GM19351 (cell line): Measurements from ENCODE around the gene TNNI3K.

Experiments
- ATAC-seq: cut with Tn5 transposase; IDR thresholded peaks from one replicate; pipeline ENCODE4 v1.9.1; 2021; ENCODE audit warnings: mild to moderate bottlenecking, moderate library complexity; ENCODE audit not compliant: unreplicated experiment

The TNNI3K gene

DNA sequence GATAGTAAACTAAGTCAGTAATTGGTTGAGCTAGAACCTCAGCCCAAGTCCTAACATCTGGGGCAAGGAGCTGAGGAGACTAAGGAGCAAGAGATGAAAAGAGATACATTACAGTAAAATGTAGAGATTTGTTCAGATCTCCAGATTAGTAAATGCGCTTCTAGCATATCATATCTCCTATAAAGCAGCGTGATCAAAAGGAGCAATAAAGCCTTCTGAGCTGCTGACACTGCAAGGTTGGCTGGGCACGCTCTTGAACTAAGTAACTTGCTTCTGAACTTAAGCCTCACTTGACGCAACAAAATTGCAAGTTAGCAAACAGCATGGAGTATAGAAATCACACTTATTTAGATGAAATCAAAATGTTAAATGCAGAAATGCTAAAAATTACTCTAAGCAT lies 196.3 kb downstream of the TNNI3K start:
- no peak for ATAC-seq

DNA sequence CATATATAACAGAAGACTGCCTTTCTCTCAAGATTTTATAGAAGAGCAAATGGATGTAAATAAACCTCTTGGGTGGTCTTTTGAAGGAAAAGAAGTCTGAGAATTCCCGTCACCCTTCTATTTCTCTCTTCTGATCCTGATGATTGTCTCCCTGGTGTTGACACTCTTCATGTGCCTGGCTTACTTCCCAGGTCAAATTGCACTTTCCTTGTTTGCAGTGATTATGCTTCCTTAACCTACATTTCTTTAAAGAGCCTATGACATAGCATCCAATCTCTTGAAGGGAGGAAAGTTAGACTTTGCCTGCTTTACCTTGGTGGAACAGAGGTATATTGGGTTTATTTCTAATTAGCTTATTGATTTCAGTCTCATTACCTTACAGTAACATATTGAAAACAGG lies 197.1 kb downstream of the TNNI3K start:
- no peak for ATAC-seq

DNA sequence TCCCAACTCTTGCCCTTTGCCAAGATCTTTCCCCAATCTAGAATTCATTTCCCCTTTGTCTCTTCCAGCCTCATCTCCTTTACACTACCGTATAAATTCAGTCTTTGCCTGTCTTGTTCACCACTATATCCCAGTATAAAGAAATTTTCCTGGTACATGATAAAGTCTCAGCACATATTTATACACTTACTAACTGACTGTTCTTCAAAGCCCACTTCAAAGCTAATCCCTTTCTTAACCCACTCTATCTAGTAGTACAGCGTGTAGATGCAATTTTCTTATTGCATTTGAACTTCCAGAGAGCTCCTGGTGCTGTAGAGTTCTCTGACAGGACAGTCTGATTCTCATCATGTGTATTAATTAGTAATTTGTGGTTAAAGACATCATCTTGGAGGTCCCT lies 199.1 kb downstream of the TNNI3K start:
- ATAC-seq, result no peak

DNA sequence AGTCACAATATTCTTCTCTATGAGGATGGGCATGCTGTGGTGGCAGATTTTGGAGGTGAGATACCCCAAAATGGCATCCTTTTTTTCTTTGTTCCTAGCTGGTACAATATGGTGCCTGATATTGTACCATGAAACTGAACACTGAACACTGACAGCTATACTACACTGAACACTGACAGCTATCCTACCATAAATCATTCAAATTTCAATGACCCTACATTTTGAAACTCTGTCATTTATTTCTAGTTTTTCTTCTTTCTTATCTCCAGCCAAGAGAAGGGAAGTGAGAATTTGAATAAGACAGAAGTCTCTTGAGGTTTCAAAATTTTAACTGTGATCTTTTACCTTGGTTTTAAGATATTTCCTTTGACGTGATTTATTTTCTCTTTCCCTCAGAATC lies 200.9 kb downstream of the TNNI3K start:
- no peak for ATAC-seq

DNA sequence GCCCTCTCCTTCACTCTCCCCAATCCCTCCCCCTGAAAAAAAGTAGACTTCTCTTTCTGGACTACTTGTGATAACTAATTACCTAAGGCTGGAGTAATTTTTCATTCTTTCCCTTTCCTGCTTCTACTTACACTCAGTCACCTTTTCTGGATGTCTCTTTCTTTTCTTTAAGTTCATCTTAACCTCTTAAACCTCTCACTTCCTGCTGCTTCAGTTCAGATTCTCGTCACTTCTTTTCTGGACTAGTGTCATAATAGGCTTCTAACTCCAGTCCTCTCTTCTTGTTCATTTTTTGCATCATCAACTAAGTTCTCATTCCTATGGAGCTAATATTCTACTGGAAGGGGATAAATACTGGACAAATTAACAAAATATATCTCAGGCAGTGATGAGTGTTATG lies 201.8 kb downstream of the TNNI3K start:
- no peak for ATAC-seq

DNA sequence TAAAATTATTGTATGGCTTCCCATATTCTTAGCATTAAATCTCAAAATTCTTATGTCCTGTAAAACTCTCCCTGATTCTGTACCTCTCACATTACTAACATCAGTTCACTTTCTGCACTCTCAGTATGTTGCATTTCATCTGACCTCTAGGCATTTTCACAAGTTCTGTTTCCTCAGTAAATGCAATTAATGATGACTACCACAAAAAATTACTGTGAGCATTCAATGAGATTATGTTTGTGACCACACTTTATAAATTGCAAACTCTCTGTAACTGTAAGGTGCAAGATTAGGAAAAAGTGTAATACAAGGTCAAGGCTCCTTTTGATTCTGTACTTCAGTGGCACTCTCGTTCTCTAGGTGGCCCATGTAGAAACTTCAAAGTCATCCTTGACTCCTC lies 216.8 kb downstream of the TNNI3K start:
- no peak for ATAC-seq

DNA sequence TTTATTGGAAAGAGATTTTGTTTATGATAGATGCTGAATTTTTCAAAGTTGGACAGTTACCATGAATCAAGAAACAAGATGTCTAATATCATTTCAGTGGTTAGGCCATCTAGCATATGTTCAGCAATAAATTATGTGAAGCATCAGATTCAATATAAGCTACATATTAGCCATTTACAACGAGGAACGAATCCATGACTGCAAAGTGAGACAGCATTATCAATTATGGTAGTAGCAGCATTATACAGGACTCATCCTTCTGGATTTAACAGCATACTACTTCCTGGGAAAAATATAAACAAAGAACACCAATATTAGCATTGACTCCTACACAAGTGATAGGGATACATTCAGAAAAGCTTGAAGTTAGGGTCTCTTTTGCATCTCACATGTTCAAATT lies 218.1 kb downstream of the TNNI3K start:
- ATAC-seq, result no peak

DNA sequence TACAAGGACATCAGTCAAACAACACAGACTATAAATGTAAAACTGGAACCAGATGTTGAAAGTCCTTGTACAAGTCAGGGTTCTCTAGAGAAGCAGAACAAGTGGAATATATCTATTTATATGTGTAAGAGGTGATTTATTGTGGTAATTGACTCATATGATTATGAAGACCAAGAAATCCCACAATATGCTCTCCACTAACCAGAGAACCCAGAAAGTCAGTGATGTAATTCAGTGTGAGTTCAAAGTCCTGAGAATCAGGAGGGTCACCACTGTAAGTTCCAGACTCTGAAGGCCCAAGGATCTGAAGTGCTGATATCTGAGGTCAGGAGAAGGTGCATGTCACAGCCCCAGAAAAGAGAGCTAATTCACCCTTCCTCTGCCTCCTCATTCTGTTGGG lies 220.2 kb downstream of the TNNI3K start:
- ATAC-seq, result no peak

DNA sequence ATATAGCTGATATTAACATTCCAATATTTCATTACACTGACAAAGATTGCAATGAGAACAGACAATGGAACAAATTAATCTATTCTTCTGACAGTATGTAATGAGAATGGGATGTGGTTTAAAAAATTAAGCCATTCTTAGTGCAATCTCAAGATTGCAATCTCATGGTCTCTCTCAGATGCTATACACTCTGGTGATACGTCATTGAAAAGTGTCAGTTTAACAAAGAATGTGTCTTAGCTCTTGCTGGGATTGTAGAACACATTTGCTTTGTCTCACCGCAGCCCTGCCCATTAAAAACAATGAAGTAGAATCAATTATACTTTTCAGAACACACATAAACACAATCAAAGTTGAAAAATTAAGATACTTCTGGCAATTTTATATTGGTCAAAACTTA lies 222.1 kb downstream of the TNNI3K start:
- ATAC-seq, result no peak

DNA sequence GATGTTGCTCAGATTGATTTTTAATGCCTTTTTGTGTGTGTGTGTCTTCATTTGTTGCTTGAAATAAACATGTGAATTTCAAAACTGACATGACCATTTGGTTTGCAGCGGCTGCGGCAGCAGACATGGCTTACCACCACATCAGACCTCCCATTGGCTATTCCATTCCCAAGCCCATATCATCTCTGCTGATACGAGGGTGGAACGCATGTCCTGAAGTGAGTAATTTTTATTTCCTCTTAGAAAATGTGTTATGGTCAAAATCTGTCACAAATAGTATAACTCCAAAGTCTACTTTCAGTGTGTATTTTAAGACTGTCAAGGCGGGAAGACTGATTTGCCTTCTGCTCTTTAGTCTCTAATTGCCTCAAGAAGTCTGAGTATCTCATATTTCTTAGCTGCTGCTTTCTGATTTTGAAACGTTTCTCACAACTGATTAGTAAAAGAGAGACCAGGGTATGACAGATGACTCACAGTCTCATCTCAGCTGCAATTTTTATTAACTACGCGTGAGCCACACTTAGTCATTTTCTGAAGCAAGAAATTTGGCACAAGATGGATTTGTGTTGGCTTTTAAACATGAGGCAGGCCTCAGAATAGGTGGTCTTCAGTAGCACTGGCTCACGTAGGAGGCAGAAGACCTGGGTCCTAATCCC lies 228.3 kb downstream of the TNNI3K start:
- ATAC-seq, result peak; percentile 81

DNA sequence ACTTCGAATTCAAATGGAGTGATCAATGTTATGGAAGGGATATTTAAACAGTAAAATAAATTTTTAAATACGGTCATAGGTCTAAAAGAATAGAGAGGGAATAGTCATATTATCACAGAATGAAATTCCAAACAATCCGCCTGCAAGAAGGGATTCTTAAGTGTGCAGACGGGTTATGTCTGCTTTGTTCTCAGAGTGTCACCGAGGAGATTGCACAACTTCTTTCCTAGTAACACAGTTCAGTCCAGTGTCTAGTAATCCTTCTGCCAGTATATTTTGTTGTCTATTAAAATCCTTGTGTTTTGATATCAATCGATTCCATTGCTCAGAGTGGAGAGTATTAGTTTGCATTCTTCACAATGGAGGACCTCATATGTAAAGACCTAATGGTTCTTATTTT lies 228.8 kb downstream of the TNNI3K start:
- ATAC-seq, result no peak

DNA sequence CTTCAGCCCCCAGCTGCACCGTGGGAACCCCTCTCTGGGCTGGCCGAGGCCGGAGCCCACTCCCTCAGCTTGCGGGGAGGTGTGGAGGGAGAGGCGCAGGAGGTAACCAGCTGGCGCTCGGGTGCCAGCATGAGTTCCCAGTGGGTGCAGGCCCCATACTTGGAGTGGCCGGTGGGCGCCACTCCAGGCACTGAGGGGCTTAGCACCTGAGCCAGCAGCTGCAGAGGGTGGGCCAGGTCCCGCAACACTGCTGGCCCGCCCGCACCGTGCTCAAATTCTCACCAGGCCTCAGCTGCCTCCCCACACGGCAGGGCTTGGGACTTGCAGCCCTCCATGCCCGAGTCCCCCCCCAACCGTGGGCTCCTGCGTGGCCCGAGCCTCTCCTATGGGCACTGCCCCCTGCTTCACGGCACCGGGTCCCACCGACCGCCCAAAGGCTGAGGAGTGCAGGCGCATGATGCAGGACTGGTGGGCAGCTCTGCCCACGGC lies 230.1 kb downstream of the TNNI3K start:
- ATAC-seq, result no peak

DNA sequence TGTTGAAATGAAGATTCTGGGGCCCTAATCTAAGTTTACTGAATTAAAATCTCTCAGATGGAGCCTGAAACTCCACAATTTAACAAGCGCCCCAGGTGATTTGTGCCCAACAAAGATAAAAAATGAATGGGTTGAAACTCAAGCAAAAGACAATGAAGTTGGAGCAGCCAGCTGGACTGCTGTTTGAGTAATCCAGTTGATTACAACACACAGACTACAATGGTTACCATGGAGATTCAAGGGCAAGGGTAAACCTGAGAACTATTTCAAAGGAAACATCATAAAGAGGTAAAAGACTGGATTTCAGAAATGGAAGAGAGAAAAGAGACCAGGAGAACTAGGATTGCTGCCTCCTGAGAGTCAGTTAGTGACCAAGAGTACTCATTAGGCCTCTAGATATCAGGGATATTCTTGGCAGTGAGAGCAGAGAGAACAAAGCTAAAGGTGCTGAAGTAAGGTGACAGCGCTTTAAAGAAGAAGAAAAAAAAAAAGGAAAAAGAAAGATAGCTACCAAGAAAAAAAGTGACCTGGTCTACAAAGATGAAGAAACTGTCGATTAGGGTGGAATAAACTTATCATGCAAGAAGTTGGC lies 232.7 kb downstream of the TNNI3K start:
- no peak for ATAC-seq

DNA sequence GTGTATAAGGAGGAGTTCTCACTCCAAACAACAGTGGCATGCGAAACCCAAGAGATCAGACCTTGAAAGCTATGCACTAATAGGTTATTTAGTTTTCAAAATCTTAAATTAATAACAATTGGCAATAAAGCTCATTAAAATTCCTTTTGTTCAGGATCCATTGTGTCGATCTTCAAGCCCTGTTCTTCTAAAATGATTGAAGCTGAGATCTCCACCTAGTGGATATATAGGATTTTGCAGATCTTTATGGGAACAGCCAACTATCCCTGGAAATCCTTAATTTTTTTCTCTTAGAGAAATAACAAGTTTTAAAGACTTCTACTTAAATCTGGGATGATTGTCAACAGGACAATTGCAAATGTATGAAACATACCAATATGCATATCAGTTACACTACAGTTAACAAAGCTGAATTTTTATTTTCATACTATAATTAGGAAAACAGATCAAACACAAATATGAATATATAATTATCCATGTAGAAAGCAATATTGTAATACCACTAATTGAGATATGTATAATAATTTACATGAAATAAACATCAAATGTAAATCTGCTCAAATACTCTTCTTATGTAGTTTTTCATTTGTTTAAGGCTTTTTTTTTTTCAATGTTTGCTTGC lies 233.9 kb downstream of the TNNI3K start:
- no peak for ATAC-seq

DNA sequence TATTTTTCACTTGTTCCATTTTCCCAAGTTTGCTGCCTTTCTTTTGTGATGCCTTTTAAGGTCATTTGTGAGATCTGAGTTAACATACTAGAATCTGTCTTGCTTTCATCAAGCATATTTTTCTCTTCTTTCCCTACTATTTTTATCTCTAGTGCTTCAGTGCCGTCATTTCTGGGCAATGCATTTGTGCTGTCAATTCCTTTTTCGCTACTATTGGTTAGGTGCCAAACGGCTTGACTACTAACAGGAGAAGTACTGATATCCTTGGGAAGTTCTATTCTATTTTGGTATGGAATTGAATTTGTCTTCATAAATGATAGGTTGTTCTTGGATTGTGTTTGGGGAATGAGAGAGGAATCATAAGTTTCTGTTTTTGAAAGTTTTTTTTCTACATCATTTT lies 235.1 kb downstream of the TNNI3K start:
- no peak for ATAC-seq

DNA sequence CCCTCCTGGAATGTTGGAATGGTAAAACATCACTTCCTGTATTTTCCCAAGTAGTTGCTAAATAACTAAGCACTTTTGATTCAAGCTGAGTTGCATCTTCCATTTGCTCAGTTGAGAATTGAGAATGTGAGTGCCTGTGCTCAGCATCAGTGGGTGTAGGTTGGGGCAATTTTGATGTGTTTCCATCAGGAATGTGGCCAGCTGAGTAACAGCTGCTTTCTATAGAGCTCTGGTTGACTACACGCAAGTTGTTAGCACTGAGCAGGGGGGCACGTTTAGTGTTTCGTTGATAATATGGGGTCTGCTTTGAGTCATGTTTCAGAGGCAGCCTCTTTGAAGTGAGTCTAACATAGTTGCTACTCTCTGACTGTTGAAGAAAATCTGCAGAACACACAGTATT lies 235.7 kb downstream of the TNNI3K start:
- no peak for ATAC-seq

DNA sequence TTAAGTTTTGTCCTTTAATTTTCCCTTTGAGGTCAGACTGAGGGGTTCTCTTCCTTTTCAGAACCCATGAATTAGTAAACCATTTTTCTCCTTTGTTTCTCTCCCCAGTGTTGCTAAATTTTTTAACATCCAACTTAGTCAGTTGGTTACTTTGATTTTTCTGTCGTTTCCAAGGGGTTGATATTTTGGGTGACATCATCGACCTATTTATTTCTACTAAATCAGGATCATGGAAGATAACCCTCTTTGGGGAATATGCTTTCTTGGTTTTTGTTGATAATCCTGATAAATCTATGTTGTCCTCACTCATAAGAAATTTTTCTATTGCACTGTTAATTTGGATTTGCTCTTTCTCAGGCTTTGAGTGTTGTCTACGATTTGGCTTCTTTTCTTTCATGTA lies 236.3 kb downstream of the TNNI3K start:
- no peak for ATAC-seq

DNA sequence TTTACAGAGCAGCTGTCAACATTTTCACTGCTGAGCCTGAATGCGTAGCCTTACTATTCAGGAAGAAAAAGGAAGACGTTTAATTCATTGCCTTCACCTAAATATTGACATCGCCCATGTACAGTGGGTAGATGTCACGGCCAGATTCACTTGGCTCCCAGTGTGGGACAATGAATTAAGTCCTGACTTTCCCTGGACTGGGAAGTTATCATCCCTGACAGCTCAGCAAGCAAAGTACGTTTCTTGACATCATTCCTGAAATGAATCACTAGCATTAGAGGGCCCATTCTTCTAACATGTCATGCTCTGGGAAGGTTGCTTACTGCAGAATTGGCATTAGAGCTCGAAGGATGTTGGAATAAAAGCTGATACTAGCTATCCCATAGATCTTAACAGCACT lies 239.4 kb downstream of the TNNI3K start:
- no peak for ATAC-seq

DNA sequence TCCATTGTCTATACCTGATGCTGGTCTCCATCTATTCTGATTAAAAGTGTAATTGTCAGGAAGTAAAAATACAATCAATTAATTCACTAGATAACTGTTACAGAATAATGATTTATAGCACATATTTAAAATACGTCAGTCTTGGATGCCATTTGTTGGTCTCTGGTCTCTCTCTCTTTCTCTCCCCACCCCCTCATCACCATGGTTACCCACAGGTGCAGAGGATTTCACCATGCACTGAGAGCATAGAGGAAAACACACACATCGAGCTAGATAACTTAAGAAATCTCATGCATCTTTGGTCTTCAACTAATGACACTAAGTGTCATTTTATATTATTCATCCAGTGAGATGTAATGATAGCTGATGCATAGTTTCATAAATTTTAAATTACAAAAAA lies 243.8 kb downstream of the TNNI3K start:
- ATAC-seq, result no peak

DNA sequence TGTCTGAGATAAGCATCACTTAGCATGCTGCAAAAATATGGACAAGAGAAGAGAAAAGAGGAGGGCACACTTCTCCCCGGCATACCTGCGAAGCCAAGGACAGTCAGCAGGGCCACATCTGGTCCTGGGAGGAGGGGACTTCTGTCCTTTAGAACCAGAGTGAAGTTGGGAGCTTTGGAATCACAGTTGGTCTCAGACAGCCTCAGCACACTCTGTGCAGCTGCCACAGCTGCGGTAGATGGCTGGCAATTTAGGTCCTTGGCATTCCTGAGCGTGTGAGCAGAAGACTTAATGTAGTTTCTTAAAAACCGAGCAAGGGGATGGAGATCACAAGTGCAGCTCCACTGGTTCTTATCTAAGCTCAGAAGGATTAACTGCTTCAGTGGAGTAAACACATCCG lies 244.9 kb downstream of the TNNI3K start:
- ATAC-seq, result no peak

DNA sequence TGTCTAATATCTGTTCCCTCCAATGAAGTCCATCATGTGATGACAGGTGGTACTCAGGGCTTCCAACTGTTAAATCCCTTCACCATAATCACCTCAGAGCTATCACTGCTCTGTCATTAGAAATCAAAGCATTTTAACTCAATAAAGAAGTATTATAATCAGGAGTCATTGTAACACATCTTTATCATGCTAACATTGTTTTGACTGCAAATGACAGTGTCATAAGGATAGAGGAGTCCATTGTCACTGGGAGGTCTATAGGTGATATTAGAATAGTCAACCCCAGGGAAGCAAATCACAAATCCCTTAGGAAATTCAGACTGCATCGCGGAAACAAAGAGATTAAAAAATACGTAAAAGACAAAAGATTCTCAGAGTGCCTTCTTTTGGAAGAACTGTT lies 246.4 kb downstream of the TNNI3K start:
- ATAC-seq, result no peak

DNA sequence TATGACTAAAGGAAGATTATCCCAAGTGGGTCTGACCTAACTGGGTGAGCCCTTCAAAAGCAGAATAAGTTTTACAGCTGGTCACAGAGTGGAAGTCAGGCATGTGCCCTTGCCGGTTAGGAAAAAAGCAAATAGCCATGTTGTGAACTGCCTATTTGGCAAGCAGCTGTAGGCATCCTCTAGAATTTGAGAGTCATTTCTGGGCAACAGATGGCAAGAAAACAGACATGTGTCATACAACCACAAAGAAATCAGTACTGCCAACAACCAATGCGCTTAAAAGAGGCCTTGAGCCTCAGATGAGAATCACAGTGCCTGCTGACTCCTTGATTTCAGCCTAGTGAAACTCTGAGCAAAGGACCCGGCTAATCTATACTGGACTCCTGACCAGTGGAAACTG lies 250.4 kb downstream of the TNNI3K start:
- no peak for ATAC-seq

DNA sequence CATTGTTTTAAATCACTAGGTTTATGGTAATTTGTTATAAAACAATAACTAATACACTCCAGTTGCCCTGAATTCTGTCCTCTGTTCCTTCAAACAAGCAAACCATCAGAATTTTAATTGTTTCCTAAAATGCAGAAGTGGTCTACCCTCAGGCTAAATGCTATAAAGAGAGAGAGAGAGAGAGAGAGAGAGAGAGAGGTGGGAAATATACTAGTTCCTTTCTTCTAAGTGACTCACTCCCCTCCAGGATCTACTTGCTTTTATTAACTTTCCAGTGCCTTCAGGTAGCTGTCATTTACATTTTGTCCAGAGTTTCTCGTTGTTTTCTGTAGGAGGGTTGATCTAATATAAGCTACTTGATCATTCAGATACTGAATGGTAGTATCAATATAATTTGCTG lies 250.8 kb downstream of the TNNI3K start:
- no peak for ATAC-seq
